HG03558 (cell line): ENCODE data around the gene ALK.

Experiments
- ATAC-seq: cut with Tn5 transposase; IDR thresholded peaks from one replicate; pipeline ENCODE4 v1.9.1; 2021; ENCODE audit warnings: moderate number of reproducible peaks; ENCODE audit not compliant: unreplicated experiment; ENCODE audit errors: extremely low read depth

The ALK gene

GRCh38 chr2:29519338-29519925 is 402.0 kb downstream of the ALK start:
- ATAC-seq = no peak

DNA sequence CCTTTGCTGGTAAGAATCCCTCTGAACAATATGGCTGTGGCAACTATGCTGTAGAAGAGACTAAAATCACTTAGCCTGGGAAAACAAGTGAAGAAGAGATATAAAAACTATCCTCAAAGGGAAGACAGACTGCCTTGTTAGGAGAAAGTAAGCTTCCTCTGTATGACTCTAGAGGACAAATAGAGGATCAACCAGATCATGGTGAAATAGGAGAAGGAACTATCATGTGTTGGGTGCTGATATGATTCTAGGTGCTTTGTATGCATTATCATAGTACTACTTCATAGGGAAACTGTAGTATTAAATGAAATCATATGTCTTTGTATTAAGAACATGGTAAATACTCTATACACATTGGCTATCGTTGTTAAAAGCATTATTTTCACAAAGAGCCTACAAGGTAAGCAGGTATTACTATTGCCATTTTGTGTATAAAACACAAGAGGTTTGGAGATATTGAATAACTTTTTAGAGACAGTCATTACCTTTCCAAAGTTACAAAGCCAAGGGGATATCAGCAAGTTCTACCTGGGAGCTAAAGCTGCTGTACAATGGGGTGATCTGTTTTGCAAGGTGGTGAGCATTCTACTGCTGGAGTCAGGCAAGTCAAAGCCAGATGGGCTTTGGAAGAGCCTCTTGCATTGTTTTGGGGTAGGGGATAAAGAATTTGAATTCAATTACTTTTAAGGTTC is 402.6 kb downstream of the ALK start:
- no peak for ATAC-seq

GRCh38 chr2:29518010-29518409 is 403.4 kb downstream of the ALK start:
- no peak for ATAC-seq

- ATAC-seq = no peak
Measured at GRCh38 chr2:29517413-29517812, 404.0 kb downstream of the ALK start.

DNA sequence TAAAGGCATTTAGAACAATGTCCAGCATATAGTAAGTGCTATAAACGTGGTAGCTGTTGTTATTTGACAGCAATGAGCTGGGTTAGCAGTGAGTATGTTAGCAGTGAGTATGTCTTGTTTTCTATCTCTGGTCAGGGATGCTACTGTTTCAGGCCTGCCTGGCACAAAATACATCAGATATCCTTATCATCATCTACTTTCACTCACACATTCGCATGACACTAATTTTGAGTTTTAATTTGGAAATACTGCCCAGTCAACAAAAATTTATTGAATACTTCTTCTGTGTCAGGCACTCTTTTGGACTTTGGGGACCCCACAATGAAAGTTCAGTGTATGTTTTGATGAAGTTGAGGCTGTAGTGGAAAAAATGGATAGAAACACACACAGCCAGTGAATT is 404.6 kb downstream of the ALK start:
- ATAC-seq = no peak

DNA sequence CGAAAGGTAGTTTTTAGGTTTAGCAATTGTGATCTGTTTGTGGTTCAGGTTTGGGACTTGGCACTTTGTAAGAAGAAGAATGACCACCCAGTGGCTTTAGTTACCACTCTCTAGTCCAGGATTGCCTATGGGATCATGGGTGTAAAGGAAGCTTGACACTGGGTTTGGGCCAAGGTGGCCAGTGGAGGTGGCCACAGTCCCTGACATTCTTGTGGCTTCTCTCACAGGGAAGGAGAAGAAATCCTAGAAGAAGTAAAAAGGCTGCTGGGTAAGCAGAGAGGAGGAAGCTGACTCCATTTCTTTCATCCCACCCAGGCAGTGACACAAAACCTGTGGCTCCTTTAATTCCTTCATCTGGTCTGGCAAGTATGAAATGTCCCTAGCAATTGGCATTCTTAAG is 411.5 kb downstream of the ALK start:
- no peak for ATAC-seq

DNA sequence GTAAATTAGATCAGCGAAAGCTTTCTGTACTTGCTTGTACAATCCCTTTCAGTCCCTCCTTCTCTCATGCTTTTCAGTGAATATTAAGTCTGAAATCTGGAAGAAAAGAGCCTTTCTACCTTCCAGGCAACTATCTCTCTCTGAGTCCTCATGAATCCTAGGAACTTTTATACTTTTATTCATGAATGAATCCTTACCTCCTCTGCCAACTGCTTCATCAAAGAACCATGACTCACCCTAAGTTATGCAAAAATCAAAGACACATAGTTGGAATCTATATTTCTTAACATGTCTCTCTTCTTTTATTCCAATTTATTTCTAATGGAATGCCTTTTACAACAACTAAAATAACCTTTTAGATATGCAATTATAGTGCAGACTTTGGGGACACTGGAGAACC is 412.0 kb downstream of the ALK start:
- ATAC-seq = no peak

DNA sequence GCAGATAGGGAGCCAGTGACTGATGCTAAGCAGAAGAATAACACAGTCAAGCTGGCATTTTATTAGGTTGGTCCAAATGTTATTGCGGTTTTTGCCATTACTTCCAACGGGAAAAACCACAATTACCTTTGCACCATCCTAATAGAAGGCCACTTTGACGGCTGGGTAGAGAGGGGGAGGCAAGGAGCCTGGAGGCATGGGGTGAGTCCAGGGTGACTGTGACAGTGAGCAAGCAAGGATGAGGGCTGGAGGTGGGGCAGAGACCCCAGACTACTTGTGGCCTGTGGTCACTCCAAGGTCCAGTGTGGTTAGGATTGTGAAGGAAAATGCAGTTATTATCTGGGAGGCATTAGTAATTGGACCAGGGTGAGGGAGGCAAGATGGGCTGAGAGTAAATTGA is 416.6 kb downstream of the ALK start:
- no peak for ATAC-seq

DNA sequence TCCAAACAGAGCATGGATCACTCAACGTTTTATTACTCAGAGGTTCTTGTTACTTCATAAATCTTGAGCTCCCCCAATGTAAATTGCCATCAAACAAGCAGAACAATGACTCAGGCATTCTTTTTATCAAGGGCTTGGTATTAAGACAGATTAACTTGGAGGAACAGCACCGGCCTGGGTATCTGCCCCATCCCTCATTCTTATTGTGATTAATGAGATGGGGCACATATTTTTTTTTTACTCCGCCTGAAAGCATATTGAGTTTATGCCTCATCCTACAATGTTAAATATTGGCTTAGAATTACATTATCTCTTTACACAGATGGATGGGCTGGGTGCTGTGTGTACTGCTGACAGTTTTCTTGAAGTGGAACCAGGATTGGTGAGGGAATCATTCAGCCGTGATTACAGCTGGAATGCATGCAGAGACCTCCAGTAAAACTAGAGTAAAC is 418.9 kb downstream of the ALK start:
- no peak for ATAC-seq

- ATAC-seq = no peak
Measured at GRCh38 chr2:29497375-29497774, 424.0 kb downstream of the ALK start.

- no peak for ATAC-seq
Measured at GRCh38 chr2:29496198-29496597, 425.2 kb downstream of the ALK start.

GRCh38 chr2:29495536-29496060 is 425.8 kb downstream of the ALK start:
- ATAC-seq = no peak

- ATAC-seq = no peak
Measured at GRCh38 chr2:29495068-29495467, 426.3 kb downstream of the ALK start.

DNA sequence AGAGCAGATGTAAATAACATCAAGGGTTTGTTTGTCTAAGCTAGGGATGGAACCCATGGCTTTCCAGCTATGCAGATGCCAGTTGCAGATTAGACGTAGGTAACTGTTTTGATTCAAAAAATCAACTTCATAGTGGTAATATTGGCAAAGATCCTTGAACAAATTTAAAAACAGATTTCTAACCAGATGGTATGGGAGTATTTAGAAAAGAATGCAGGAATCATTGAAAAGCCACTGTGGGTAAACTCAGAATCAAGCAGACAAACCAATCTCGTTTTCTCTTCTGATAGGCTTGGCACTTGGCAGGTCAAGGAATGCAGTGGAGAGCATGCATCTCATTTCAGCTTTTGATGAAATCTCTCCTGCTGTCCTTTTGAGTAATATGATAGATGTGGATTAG is 428.7 kb downstream of the ALK start:
- ATAC-seq = no peak

- no peak for ATAC-seq
Measured at GRCh38 chr2:29490045-29490444, 431.3 kb downstream of the ALK start.

GRCh38 chr2:29489568-29489967 is 431.8 kb downstream of the ALK start:
- ATAC-seq = no peak

- ATAC-seq = no peak
Measured at GRCh38 chr2:29487967-29488555, 433.3 kb downstream of the ALK start.

- ATAC-seq = no peak
Measured at GRCh38 chr2:29485631-29486030, 435.8 kb downstream of the ALK start.

GRCh38 chr2:29485117-29485516 is 436.3 kb downstream of the ALK start:
- no peak for ATAC-seq

DNA sequence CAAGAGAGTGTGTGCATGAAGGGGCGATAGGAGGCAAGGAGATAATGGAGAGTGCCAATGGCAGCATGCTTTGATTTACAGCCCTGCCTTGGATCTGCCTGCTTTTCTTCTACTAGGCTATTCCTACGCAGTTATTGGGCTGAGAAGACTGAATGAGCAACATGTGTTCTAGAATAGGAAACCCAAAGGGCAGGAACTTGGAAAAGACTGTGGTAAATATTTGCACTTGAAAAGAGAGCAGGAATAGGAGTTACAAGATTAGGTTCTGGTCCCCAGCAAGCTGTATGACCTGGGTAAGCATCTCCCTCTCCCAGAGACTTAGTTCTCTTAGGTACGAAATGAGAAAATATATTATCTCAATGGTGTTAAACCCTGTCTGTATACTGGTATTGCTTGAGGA is 438.5 kb downstream of the ALK start:
- ATAC-seq = no peak

- ATAC-seq = no peak
Measured at GRCh38 chr2:29482348-29482747, 439.0 kb downstream of the ALK start.

DNA sequence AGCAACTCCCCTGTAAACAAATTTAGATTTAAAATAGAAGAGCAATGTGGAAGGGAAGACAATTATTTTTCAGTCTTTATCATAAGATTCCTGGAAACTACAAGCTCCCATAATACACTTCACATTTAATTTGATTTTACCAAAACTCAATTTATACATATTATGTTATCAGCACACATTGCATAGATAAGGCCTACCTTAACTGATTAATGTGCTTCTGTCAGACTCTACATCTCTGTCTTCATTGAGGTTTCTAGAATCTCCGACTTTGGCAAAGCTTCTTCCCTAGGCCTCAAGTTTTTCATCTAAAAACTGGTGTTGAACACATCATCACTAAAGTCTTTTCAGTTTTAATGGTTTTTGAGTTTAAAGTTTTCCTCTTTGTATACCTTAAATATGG is 440.1 kb downstream of the ALK start:
- ATAC-seq = no peak
